K562 (cell line): ENCODE results near the gene ATOH1. TPM values are rescaled to one million over a fixed set of nuclear protein-coding genes. Genes with fewer than 3 reads are reported as not detected.

Experiments
- ATAC-seq: fragments of 200-7000 bp; cut with Tn5 transposase; 3 replicates; pipeline ENCODE4 v1.9.1; 2020; ENCODE audit warnings: moderate library complexity
- BruUV-seq: library from RNA; stranded (reverse); fragments of 400-500 nt; replicated peaks from 2 replicates; lab custom pipeline; 2021; lab: Mats Ljungman, UMichigan
- CTCF ChIA-PET: fragments of 300-600 bp; formaldehyde crosslinking; extraction: SDS; loops from one replicate; lab custom pipeline; 2021; ENCODE audit warnings: low intra/inter-chr PET ratio; lab: Yijun Ruan, JAX
- POLR2A ChIA-PET: fragments of 300-600, 350-650 bp; sonication (Branson Sonifier 250); formaldehyde crosslinking; extraction: SDS; loops from one replicate; lab custom pipeline; 2021; ENCODE audit warnings: antibody characterized with exemption, inconsistent platforms; lab: Yijun Ruan, JAX
- DNase-seq, 4 experiments: peaks; one replicate each; pipeline versions ENCODE4 v3.0.0 to v3.0.0-alpha.2; 2011 to 2018; ENCODE audit warnings: low spot score in 3 of 4, mixed read lengths in 3 of 4; ENCODE audit errors: extremely low read depth in 1 of 4
- FAIRE-seq: peaks from 2 replicates; lab custom pipeline; 2011; peaks lifted over from hg19 to GRCh38; lab: Jason Lieb, UNC
- H2AFZ ChIP-seq: 2 replicates; pipeline ENCODE4 v1.6.0; 2011; ENCODE audit warnings: low read depth, low read length, control low read depth, inconsistent platforms
- H3K27ac ChIP-seq: fragments of 200-600 bp; 3 replicates; pipeline ENCODE4 v1.8.0; 2011; ENCODE audit warnings: low read depth, mild to moderate bottlenecking, control low read depth, inconsistent platforms, low read length, moderate library complexity, mixed read lengths; ENCODE audit errors: extremely low read depth
- H3K27me3 ChIP-seq, 2 experiments: fragments of 300-600 bp in 1 of 2; 2 replicates in 1 of 2; 3 replicates in 1 of 2; pipeline versions ENCODE4 v1.6.0 to v1.8.0; 2011; ENCODE audit warnings: inconsistent platforms in 2 of 2, low read length in 2 of 2, mild to moderate bottlenecking in 1 of 2, mixed read lengths in 1 of 2, moderate library complexity in 1 of 2; ENCODE audit not compliant: control insufficient read depth in 2 of 2, insufficient read depth in 2 of 2
- H3K36me3 ChIP-seq: fragments of 300-600 bp; 3 replicates; pipeline ENCODE4 v1.8.0; 2011; ENCODE audit warnings: mild to moderate bottlenecking, low read length, inconsistent platforms; ENCODE audit not compliant: control insufficient read depth, insufficient read depth
- H3K4me1 ChIP-seq, 2 experiments: fragments of 200-600 bp in 1 of 2; replicated peaks in 1 of 2; 2 replicates in 1 of 2; 3 replicates in 1 of 2; pipeline versions ENCODE4 v1.5.1 to v1.8.0; 2011; ENCODE audit warnings: inconsistent platforms in 2 of 2, low read length in 2 of 2, mild to moderate bottlenecking in 1 of 2, mixed read lengths in 1 of 2, moderate library complexity in 1 of 2; ENCODE audit not compliant: control insufficient read depth in 2 of 2, insufficient read depth in 2 of 2
- H3K4me2 ChIP-seq: 2 replicates; pipeline ENCODE4 v1.6.1; 2011; ENCODE audit warnings: low read length, control low read depth, inconsistent platforms, mixed read lengths; ENCODE audit not compliant: insufficient read depth
- H3K4me3 ChIP-seq: fragments of 200-600 bp; sonication (generic), shearing (Covaris generic); 2 replicates; pipeline ENCODE4 v1.5.1; 2016; ENCODE audit warnings: control low read depth, inconsistent platforms
- H3K79me2 ChIP-seq: fragments of 200-600 bp; 3 replicates; pipeline ENCODE4 v1.8.0; 2011; ENCODE audit warnings: low read length, inconsistent platforms; ENCODE audit not compliant: control insufficient read depth, insufficient read depth
- H3K9ac ChIP-seq, 2 experiments: 2 replicates each; pipeline versions ENCODE4 v1.6.0 to v1.6.1; 2011; ENCODE audit warnings: low read depth in 2 of 2, low read length in 2 of 2, control low read depth in 1 of 2, inconsistent platforms in 1 of 2, mild to moderate bottlenecking in 1 of 2, mixed read lengths in 1 of 2; ENCODE audit not compliant: insufficient read depth in 1 of 2
- H3K9me1 ChIP-seq: one replicate; pipeline ENCODE4 v1.6.0; 2011; ENCODE audit warnings: inconsistent platforms, mild to moderate bottlenecking, low read length, moderate library complexity; ENCODE audit not compliant: control insufficient read depth, insufficient read depth
- H3K9me3 ChIP-seq: replicated peaks from 2 replicates; pipeline ENCODE4 v1.5.1; 2011; ENCODE audit warnings: low read depth, low read length, inconsistent platforms; ENCODE audit not compliant: control insufficient read depth, insufficient read depth
- H4K20me1 ChIP-seq: replicated peaks from 2 replicates; pipeline ENCODE4 v1.6.1; 2011; ENCODE audit warnings: low read length, inconsistent platforms, mixed read lengths; ENCODE audit not compliant: control insufficient read depth, insufficient read depth
- RAD21 ChIP-seq, 2 experiments: fragments of 250-450 bp in 1 of 2; fragments of 450-650 bp in 1 of 2; sonication (Bioruptor Pico) in 1 of 2; formaldehyde crosslinking in 1 of 2; IDR thresholded peaks in 1 of 2; conservative IDR thresholded peaks in 1 of 2; 2 replicates each; pipeline versions ENCODE4 v1.4.0 to v1.8.0; 2020 to 2022; ENCODE audit warnings: mild to moderate bottlenecking in 2 of 2, moderate library complexity in 1 of 2
- SMC3 ChIP-seq: conservative IDR thresholded peaks from 2 replicates; pipeline ENCODE4 v1.6.1; 2011; ENCODE audit warnings: low read depth, low read length, improper control_type of control experiment; ENCODE audit not compliant: insufficient read depth
- STAG1 ChIP-seq: sonication (generic); formaldehyde crosslinking; IDR thresholded peaks from 2 replicates; pipeline ENCODE4 v1.5.0; 2020; ENCODE audit warnings: missing genetic modification reagents, borderline replicate concordance
- ZNF3 ChIP-seq: fragments of 250-450 bp; sonication (Bioruptor Pico); IDR thresholded peaks from 2 replicates; pipeline ENCODE4 v1.5.0; 2021; ENCODE audit warnings: mild to moderate bottlenecking, moderate library complexity
- ZNF77 ChIP-seq: fragments of 250-450 bp; sonication (Bioruptor Pico); IDR thresholded peaks from 2 replicates; pipeline ENCODE4 v1.5.0; 2020
- WGBS: fragments of 100-300 bp; shearing (Covaris generic); methylation state at CpG from one replicate; pipeline ENCODE4 v1.1.6; 2016; ENCODE audit warnings: low coverage, mixed read lengths; ENCODE audit not compliant: insufficient coverage; ENCODE audit errors: missing lambda C conversion rate; 5-methylcytosine and 5-hydroxymethylcytosine counted together
- in situ Hi-C: fragments of 300-500 bp; cut with MboI; formaldehyde crosslinking; loops from 4 replicates; pipeline ENCODE4 v1.15.0; 2018; ENCODE audit warnings: inconsistent platforms, mixed read lengths
- intact Hi-C: fragments of 100-400 bp; cut with micrococcal nuclease; formaldehyde crosslinking; loops from 2 replicates; pipeline ENCODE4 v1.14.2; 2022
- polyA plus RNA-seq, 8 experiments: library from polyadenylated mRNA; depleted of rRNA in 4 of 8; stranded (reverse) in 5 of 8; unstranded in 3 of 8; fragments of >200 nt; fragmentation: Nextera tagmentation in 2 of 8; fragmentation: Illumina TruSeq in 1 of 8; extraction: Ambion mirVana in 2 of 8; extraction: Trizol in 1 of 8; gene quantifications; 2 replicates each; pipeline versions ENCODE4 v1.2.1 to v1.2.3, GENCODE V29; 2011 to 2014; ENCODE audit warnings: inconsistent platforms in 1 of 8, missing spikeins in 1 of 8
- total RNA-seq, 7 experiments: library from RNA; depleted of rRNA in 6 of 7; stranded (reverse); fragments of >200 nt in 6 of 7; fragmentation: Illumina TruSeq in 2 of 7; extraction: Trizol in 2 of 7; gene quantifications; 2 replicates each; pipeline versions ENCODE4 v1.2.1 to v1.2.3, GENCODE V29; 2011 to 2021; ENCODE audit warnings: low replicate concordance in 1 of 7
- TF ChIP-seq, protein P1 (sequence below), 3 experiments: IDR thresholded peaks in 2 of 3; conservative IDR thresholded peaks in 1 of 3; 2 replicates each; pipeline ENCODE4 v1.5.1; 2011 to 2012; ENCODE audit warnings: low read length in 3 of 3, mild to moderate bottlenecking in 3 of 3, control low read depth in 2 of 3, improper control_type of control experiment in 1 of 3, inconsistent platforms in 1 of 3, low read depth in 1 of 3, mixed read lengths in 1 of 3, moderate library complexity in 1 of 3; ENCODE audit not compliant: insufficient read depth in 2 of 3
- TF ChIP-seq, protein P2 (sequence below): fragments of 450-650 bp; formaldehyde crosslinking; IDR thresholded peaks from 2 replicates; pipeline ENCODE4 v1.4.0; 2020; ENCODE audit warnings: mild to moderate bottlenecking, moderate library complexity
- TF ChIP-seq, protein P3 (sequence below), 2 experiments: fragments of 450-650 bp; formaldehyde crosslinking in 1 of 2; IDR thresholded peaks; 2 replicates each; pipeline versions ENCODE4 v1.4.0 to v1.6.1; 2014 to 2020; ENCODE audit warnings: mild to moderate bottlenecking in 2 of 2, borderline replicate concordance in 1 of 2, low read depth in 1 of 2

The ATOH1 gene
- total and polyA plus RNA-seq, 9 of the 15 experiments (the other 6 are each of a cell fraction or from before 2014, with no cell fraction given), result not detected

DNA sequence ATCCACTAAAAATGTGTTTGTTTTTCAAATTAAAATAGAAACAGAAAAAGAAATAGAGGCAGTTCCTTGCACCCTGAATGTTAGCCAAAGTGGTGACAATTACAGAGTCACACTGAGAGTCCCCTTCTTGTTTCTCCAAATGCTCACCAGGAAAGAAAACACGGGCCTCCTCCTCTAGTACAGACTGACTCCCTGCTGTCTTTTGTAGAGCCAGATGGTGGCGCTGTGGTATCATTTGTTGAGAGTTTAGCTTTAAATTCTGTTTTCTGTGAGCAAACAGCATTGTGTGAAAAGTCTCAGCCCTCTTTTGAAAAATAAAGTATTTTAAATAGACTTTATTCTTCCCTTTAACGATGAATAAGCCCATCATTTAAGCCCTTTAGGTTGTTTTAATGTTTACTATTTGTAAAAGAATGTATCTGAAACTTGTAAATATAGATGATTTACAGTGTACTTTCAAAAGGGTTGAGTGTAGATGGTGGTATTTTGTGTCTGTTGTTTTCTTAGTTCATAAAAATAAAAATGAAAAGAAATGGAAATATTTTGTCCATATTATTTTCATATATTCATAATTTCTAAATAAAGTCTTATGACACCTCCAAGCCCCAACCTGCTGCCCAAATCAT lies 36.9 kb upstream of the ATOH1 start:
- BruUV-seq, result no TSS peak
- Histone ChIP-seq H3K27me3 (no peaks in the 10 kb centered on the region), H4K20me1 (no peaks in the 10 kb centered on the region), H3K4me1 (no peaks in the 10 kb centered on the region), H3K9me3 (no peaks in the 10 kb centered on the region), H3K36me3 (no peaks in the 10 kb centered on the region), H3K9ac (no peak overlapping the region), H3K4me3 (no peak overlapping the region), H3K4me2 (no peak overlapping the region), H2AFZ (no peak overlapping the region), H3K9me1 (no peaks in the 10 kb centered on the region), H3K79me2 (no peaks in the 10 kb centered on the region), H3K27ac (no peak overlapping the region)
- peak; percentile 95 for FAIRE-seq
- intact Hi-C loops, result loop anchor here (1.0 to 10.0 kb wide), 6 partner anchors 285 to 803 kb away; no protein-coding TSS in a partner anchor
- in situ Hi-C loops, result loop anchor here (10.0 to 25.0 kb wide), 2 partner anchors 463 to 821 kb away; no protein-coding TSS in a partner anchor
- DNase-seq, result peak; percentile 46 to 70 (median 60)
- TF ChIP-seq, protein P1, sequence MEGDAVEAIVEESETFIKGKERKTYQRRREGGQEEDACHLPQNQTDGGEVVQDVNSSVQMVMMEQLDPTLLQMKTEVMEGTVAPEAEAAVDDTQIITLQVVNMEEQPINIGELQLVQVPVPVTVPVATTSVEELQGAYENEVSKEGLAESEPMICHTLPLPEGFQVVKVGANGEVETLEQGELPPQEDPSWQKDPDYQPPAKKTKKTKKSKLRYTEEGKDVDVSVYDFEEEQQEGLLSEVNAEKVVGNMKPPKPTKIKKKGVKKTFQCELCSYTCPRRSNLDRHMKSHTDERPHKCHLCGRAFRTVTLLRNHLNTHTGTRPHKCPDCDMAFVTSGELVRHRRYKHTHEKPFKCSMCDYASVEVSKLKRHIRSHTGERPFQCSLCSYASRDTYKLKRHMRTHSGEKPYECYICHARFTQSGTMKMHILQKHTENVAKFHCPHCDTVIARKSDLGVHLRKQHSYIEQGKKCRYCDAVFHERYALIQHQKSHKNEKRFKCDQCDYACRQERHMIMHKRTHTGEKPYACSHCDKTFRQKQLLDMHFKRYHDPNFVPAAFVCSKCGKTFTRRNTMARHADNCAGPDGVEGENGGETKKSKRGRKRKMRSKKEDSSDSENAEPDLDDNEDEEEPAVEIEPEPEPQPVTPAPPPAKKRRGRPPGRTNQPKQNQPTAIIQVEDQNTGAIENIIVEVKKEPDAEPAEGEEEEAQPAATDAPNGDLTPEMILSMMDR (IDR thresholded peaks at IDR 0.05 in 2 of 3, conservative IDR thresholded peaks at IDR 0.05 in 1 of 3; ENCODE audit: insufficient read depth in 2 of 3, low read depth in 1 of 3, low read length in 3 of 3), result peak; percentile 72 to 81 (median 77)
- TF ChIP-seq ZNF77, result no peak
- TF ChIP-seq ZNF3, result no peak
- TF ChIP-seq, protein P2, sequence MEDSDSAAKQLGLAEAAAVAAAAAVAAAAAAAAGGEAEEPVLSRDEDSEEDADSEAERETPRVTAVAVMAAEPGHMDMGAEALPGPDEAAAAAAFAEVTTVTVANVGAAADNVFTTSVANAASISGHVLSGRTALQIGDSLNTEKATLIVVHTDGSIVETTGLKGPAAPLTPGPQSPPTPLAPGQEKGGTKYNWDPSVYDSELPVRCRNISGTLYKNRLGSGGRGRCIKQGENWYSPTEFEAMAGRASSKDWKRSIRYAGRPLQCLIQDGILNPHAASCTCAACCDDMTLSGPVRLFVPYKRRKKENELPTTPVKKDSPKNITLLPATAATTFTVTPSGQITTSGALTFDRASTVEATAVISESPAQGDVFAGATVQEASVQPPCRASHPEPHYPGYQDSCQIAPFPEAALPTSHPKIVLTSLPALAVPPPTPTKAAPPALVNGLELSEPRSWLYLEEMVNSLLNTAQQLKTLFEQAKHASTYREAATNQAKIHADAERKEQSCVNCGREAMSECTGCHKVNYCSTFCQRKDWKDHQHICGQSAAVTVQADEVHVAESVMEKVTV, result peak; percentile 46; the same call in 1 of the 2 replicates
- TF ChIP-seq SMC3, result peak; percentile 53; the same call in 1 of the 2 replicates
- TF ChIP-seq, protein P3, sequence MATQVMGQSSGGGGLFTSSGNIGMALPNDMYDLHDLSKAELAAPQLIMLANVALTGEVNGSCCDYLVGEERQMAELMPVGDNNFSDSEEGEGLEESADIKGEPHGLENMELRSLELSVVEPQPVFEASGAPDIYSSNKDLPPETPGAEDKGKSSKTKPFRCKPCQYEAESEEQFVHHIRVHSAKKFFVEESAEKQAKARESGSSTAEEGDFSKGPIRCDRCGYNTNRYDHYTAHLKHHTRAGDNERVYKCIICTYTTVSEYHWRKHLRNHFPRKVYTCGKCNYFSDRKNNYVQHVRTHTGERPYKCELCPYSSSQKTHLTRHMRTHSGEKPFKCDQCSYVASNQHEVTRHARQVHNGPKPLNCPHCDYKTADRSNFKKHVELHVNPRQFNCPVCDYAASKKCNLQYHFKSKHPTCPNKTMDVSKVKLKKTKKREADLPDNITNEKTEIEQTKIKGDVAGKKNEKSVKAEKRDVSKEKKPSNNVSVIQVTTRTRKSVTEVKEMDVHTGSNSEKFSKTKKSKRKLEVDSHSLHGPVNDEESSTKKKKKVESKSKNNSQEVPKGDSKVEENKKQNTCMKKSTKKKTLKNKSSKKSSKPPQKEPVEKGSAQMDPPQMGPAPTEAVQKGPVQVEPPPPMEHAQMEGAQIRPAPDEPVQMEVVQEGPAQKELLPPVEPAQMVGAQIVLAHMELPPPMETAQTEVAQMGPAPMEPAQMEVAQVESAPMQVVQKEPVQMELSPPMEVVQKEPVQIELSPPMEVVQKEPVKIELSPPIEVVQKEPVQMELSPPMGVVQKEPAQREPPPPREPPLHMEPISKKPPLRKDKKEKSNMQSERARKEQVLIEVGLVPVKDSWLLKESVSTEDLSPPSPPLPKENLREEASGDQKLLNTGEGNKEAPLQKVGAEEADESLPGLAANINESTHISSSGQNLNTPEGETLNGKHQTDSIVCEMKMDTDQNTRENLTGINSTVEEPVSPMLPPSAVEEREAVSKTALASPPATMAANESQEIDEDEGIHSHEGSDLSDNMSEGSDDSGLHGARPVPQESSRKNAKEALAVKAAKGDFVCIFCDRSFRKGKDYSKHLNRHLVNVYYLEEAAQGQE (IDR thresholded peaks at IDR 0.05; ENCODE audit: borderline replicate concordance), result peak; percentile 56; the same call in 1 of the 2 replicates
- TF ChIP-seq, protein P3 (CRISPR knock-in tag; IDR thresholded peaks at IDR 0.05; ENCODE audit: low read depth), result no peak
- TF ChIP-seq RAD21 (CRISPR knock-in tag; conservative IDR thresholded peaks at IDR 0.05 in 1 of 2, IDR thresholded peaks at IDR 0.05 in 1 of 2), result peak; percentile 74 to 76
- peak; percentile 60; the same call in 1 of the 2 replicates for TF ChIP-seq STAG1 (CRISPR knock-in tag)
- WGBS, result 0% methylated on average over 3 of the region's 3 CpGs
- CTCF ChIA-PET, result interaction anchor here (1.2 to 1.4 kb wide), 3 partner anchors 334 to 465 kb away, joined by 3 to 8 read pairs (median 3); no protein-coding TSS in a partner anchor
- POLR2A ChIA-PET, result no interaction called here
- peak; percentile 95 for ATAC-seq
